Neural progenitor cell (in vitro differentiated cells): Measurements from ENCODE around the gene LAMB1. TPM values are rescaled to one million over a fixed set of nuclear protein-coding genes. Genes with fewer than 3 reads are reported as not detected.

ENCODE experiments used
- DNase-seq: peaks from one replicate; pipeline ENCODE4 v3.0.0-alpha.2; 2016; ENCODE audit warnings: low spot score
- H2AFZ ChIP-seq: fragments of 200-600 bp; sonication (generic); replicated peaks from 2 replicates; pipeline ENCODE4 v1.6.1; 2016; ENCODE audit warnings: antibody characterized with exemption
- H3F3A ChIP-seq: fragments of 200-600 bp; sonication (generic); 2 replicates; pipeline ENCODE4 v1.6.1; 2016; ENCODE audit warnings: antibody characterized with exemption, low read depth
- H3K27ac ChIP-seq: fragments of 200-600 bp; sonication (generic); 2 replicates; pipeline ENCODE4 v1.5.1; 2016; ENCODE audit warnings: mild to moderate bottlenecking
- H3K27me3 ChIP-seq: fragments of 200-600 bp; sonication (generic); 2 replicates; pipeline ENCODE4 v1.6.1; 2016; ENCODE audit warnings: mild to moderate bottlenecking, moderate library complexity
- H3K36me3 ChIP-seq: fragments of 200-600 bp; sonication (generic); 2 replicates; pipeline ENCODE4 v1.5.1; 2016
- H3K4me1 ChIP-seq: fragments of 200-600 bp; sonication (generic); 2 replicates; pipeline ENCODE4 v1.6.1; 2016; ENCODE audit warnings: mixed run types
- H3K4me2 ChIP-seq: fragments of 200-600 bp; sonication (generic); 2 replicates; pipeline ENCODE4 v1.6.1; 2016
- H3K4me3 ChIP-seq: fragments of 200-600 bp; sonication (generic); 2 replicates; pipeline ENCODE4 v1.5.1; 2016
- H3K79me2 ChIP-seq: fragments of 200-600 bp; sonication (generic); 2 replicates; pipeline ENCODE4 v1.6.1; 2016; ENCODE audit warnings: low read depth
- H3K9ac ChIP-seq: fragments of 200-600 bp; sonication (generic); 2 replicates; pipeline ENCODE4 v1.6.1; 2016
- H3K9me3 ChIP-seq: fragments of 200-600 bp; sonication (generic); 2 replicates; pipeline ENCODE4 v1.5.1; 2016; ENCODE audit warnings: low read depth
- H4K20me1 ChIP-seq: fragments of 200-600 bp; sonication (generic); 2 replicates; pipeline ENCODE4 v1.6.1; 2016; ENCODE audit warnings: low read depth
- H3K27ac Mint-ChIP-seq: 3 replicates; pipeline ENCODE4 v1.8.0; 2021; ENCODE audit warnings: mixed read lengths
- H3K27me3 Mint-ChIP-seq: 2 replicates; pipeline ENCODE4 v1.8.0; 2022; ENCODE audit warnings: low read depth, mild to moderate bottlenecking, inconsistent platforms, moderate library complexity, mixed read lengths; ENCODE audit not compliant: insufficient read depth
- H3K36me3 Mint-ChIP-seq: 3 replicates; pipeline ENCODE4 v1.8.0; 2021; ENCODE audit warnings: mixed read lengths
- H3K4me1 Mint-ChIP-seq: 3 replicates; pipeline ENCODE4 v1.8.0; 2021; ENCODE audit warnings: mixed read lengths
- H3K4me3 Mint-ChIP-seq: 3 replicates; pipeline ENCODE4 v1.8.0; 2021; ENCODE audit warnings: mild to moderate bottlenecking, moderate library complexity, mixed read lengths
- H3K9me3 Mint-ChIP-seq: 3 replicates; pipeline ENCODE4 v1.8.0; 2020; ENCODE audit warnings: mixed read lengths
- CTCF ChIP-seq: fragments of 200-600 bp; sonication (generic); IDR thresholded peaks from 2 replicates; pipeline ENCODE4 v1.5.1; 2017; ENCODE audit warnings: antibody characterized with exemption, mild to moderate bottlenecking
- EZH2 ChIP-seq: fragments of 200-600 bp; sonication (generic); IDR thresholded peaks from 2 replicates; pipeline ENCODE4 v1.6.1; 2017; ENCODE audit warnings: antibody characterized with exemption, mild to moderate bottlenecking, moderate library complexity
- EZH2phosphoT487 ChIP-seq: fragments of 200-600 bp; sonication (generic); IDR thresholded peaks from 2 replicates; pipeline ENCODE4 v1.6.1; 2017; ENCODE audit warnings: antibody characterized with exemption
- total RNA-seq: library from RNA; depleted of rRNA; stranded (reverse); fragments of >200 nt; gene quantifications from 2 replicates; pipeline ENCODE4 v1.2.3, GENCODE V29; 2015; ENCODE audit warnings: low replicate concordance

The LAMB1 gene
- total RNA-seq, 1 donor from 2014 or later = 87.7 TPM

- H3K36me3 ChIP-seq = peaks cover 5% of the 10 kb centered on the region
- Mint-ChIP-seq H3K27me3 (no peaks in the 10 kb centered on the region), H3K4me3 (no peak overlapping the region), H3K9me3 (no peaks in the 10 kb centered on the region), H3K36me3 (no peaks in the 10 kb centered on the region), H3K4me1 (peaks cover 9% of the 10 kb centered on the region), H3K27ac (peak overlapping the region; percentile 50)
- H3K4me3 ChIP-seq = no peak overlapping the region
- H3K79me2 ChIP-seq = no peaks in the 10 kb centered on the region
- no peaks in the 10 kb centered on the region for H4K20me1 ChIP-seq
- no peaks in the 10 kb centered on the region for H3K27me3 ChIP-seq
- no peak overlapping the region for H2AFZ ChIP-seq
- no peaks in the 10 kb centered on the region for H3K9me3 ChIP-seq
- no peak for TF ChIP-seq EZH2
- no peak for TF ChIP-seq CTCF
- no peak for TF ChIP-seq EZH2phosphoT487
- no peaks in the 10 kb centered on the region for H3K4me1 ChIP-seq
- no peak for DNase-seq
- H3K27ac ChIP-seq = no peak overlapping the region
- no peaks in the 10 kb centered on the region for H3F3A ChIP-seq
- no peak overlapping the region for H3K9ac ChIP-seq
- H3K4me2 ChIP-seq = no peak overlapping the region
Observed at GRCh38 chr7:107976620-107977019, 26.3 kb downstream of the LAMB1 start.

- peaks cover 12% of the 10 kb centered on the region for H3K4me1 Mint-ChIP-seq
- Histone ChIP-seq H3K36me3 (peaks cover 5% of the 10 kb centered on the region), H2AFZ (no peak overlapping the region), H4K20me1 (no peaks in the 10 kb centered on the region), H3K9me3 (no peaks in the 10 kb centered on the region), H3K27ac (peak overlapping the region; percentile 7), H3K4me3 (no peak overlapping the region), H3K4me1 (no peaks in the 10 kb centered on the region), H3K79me2 (no peaks in the 10 kb centered on the region), H3K9ac (no peak overlapping the region), H3K27me3 (no peaks in the 10 kb centered on the region), H3K4me2 (no peak overlapping the region), H3F3A (no peaks in the 10 kb centered on the region)
- no peak for TF ChIP-seq EZH2
- TF ChIP-seq EZH2phosphoT487 = no peak
- TF ChIP-seq CTCF = no peak
- H3K27me3 Mint-ChIP-seq = no peaks in the 10 kb centered on the region
- no peak overlapping the region for H3K4me3 Mint-ChIP-seq
- H3K27ac Mint-ChIP-seq = no peak overlapping the region
- DNase-seq = no peak
- peaks cover 1% of the 10 kb centered on the region for H3K36me3 Mint-ChIP-seq
- no peaks in the 10 kb centered on the region for H3K9me3 Mint-ChIP-seq
Observed at GRCh38 chr7:107975394-107976013, 27.5 kb downstream of the LAMB1 start.

- H3K9me3 ChIP-seq = no peaks in the 10 kb centered on the region
- peaks cover 4% of the 10 kb centered on the region for H3K36me3 Mint-ChIP-seq
- H4K20me1 ChIP-seq = no peaks in the 10 kb centered on the region
- H3K27ac ChIP-seq = no peak overlapping the region
- H3K9me3 Mint-ChIP-seq = no peaks in the 10 kb centered on the region
- no peak overlapping the region for H3K4me3 ChIP-seq
- no peak overlapping the region for H3K27ac Mint-ChIP-seq
- H3K36me3 ChIP-seq = peaks cover 5% of the 10 kb centered on the region
- H3K9ac ChIP-seq = no peak overlapping the region
- peaks cover 12% of the 10 kb centered on the region for H3K4me1 Mint-ChIP-seq
- TF ChIP-seq CTCF (no peak), EZH2 (no peak), EZH2phosphoT487 (no peak)
- H3K27me3 ChIP-seq = no peaks in the 10 kb centered on the region
- H3K79me2 ChIP-seq = no peaks in the 10 kb centered on the region
- no peak for DNase-seq
- H3K4me1 ChIP-seq = no peaks in the 10 kb centered on the region
- H3F3A ChIP-seq = no peaks in the 10 kb centered on the region
- no peak overlapping the region for H3K4me2 ChIP-seq
- H2AFZ ChIP-seq = no peak overlapping the region
- H3K27me3 Mint-ChIP-seq = no peaks in the 10 kb centered on the region
- H3K4me3 Mint-ChIP-seq = no peak overlapping the region
Observed at GRCh38 chr7:107973861-107974260, 29.1 kb downstream of the LAMB1 start.
